HG03457 (cell line): Measurements from ENCODE around the gene B4GALT3.

ENCODE experiments used
- ATAC-seq: cut with Tn5 transposase; IDR thresholded peaks from one replicate; pipeline ENCODE4 v1.9.1; 2021; ENCODE audit warnings: moderate number of reproducible peaks; ENCODE audit not compliant: unreplicated experiment

B4GALT3 gene

GRCh38 chr1:161206411-161207140 is 29.3 kb upstream of the B4GALT3 start:
- ATAC-seq, result no peak

DNA sequence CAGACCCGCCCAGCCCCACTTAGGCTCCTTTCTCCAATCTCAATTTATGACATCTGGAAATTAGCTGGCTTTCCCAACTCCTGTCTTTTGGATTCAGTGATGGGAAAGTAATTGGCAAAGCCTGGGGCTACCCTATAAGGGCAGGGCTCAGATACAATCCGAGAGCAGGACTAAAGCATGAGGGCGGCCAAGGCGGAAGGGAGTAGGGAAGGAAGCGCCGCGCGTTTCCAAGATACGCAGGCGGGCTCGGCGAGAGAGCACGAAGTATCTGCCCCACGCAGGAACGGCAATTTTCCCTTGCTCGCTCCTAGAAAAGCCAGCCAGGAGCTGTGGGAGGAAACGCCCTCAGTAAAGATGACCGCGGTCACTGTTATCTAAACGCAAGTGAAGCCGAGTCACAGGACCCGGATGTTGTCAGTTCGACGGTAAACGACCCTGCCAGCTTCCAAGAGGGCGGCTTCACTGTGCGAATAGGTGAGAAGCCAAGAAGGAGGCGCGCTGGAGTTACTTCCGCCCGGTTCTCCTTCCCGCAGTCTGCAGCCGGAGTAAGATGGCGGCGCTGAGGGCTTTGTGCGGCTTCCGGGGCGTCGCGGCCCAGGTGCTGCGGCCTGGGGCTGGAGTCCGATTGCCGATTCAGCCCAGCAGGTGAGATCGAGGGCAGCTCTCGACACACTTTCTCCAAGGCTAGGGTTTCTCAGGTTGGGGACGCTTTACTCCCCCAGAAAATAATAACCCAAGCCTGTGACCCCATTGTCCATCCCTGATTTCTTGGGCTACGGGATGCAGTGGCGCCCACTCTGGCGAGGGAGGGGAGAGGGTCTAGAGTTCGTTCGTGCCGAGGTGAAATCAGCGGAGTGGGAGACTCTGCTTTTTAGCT is 24.8 kb upstream of the B4GALT3 start, which contains the start of gene NDUFS2:
TSS of gene NDUFS2 (plus strand) at position 532 of the 877 bp plus-strand sequence. CDS start at position 551, 19 bp downstream.
- peak; percentile 86 for ATAC-seq

DNA sequence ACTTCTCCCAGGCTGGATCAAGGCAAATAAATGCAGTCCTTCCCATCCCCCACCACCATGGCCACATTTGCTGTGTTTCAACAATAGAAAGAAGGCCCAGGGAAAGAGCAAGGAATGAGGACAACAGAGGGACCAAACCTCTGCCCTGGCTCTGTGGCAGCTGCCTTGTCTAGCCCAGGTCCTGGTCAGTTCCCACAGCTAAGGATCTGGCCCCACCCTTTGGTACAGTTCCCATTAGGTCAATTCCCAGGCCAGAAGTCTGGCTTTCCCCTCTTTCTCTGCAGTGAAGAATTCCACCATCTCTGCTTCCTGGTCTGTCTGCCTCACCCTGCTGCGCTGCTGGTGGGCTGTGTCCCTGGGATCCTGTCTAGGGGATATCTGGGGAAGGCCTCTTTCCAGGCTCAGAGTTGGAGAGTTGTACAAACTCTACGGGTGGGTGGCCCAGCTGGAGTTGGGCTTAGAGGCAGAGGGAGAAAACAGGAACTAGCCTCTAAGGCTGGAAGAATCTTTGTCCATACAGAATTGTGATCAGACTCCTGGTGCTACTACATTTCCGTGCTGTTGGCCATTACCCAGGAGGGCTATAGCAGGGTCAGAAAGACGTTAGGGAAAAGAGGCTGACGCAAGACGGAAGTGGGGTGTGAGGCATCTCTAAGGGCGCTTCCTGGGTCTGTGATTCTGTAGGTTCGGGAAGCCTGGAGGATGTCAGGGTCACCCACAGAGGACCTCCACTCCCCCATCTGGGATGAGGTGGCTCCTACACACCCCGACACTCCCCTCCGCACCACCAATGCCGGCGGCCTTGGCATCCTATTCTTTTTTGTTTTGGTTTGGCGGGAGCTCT is 23.9 kb upstream of the B4GALT3 start:
- no peak for ATAC-seq

DNA sequence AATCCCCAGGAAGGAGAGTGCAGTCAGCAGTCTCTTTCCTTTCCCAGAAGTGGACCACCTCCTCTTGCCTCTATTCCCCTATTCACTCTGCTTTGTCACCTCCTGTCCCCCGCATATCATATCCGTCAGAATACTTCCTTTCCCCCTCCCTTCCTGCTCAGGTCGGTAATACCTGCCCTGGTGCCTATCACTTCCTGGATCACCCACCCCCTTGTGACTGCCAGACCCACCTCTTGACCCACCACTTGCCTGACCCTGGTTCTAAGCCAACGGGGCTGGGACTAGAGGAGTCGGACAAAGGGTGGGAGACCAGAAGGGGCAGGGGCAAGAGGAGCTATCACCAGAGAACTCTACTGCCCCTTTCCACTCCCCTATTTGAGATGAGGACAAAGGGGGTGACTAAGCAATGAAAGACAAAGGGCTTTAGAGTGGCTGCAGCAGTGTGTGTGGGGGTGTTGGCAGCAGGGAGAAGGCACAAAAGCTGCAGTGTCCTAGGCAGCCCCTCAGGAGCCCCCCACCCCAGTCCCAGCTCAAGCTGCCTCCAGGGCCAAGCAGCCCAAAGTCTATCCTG is 23.2 kb upstream of the B4GALT3 start:
- ATAC-seq, result no peak

DNA sequence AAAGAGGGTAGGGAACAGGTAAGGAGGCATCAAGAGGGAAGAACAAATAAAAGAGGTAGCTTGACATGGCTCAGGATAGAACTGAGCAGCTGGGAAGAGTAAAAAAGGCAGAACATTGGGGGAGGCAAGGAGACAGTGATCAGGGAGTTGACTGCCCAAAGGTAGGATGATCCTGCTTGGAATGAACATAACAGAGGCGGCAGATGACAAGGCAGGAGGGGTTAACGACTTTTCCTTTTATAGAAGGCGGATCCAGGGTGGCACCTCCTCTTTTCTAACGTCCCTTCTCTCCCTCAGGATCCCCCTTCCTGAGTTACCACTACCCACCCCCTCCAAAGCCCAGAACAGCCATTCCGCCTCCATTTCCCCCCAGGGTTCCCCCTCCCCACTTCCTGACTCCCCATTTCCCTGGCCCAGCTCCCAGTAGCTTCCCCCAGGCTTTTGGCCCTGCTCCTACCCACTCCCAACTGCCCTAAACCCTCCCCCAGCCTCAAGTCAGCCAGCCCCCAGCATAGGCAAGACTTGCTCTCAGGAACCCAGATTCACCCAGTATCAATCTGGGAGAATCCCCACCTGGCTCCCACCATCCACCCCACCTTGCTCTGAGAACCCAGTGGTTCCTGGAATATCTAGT is 22.3 kb upstream of the B4GALT3 start:
- ATAC-seq, result no peak

DNA sequence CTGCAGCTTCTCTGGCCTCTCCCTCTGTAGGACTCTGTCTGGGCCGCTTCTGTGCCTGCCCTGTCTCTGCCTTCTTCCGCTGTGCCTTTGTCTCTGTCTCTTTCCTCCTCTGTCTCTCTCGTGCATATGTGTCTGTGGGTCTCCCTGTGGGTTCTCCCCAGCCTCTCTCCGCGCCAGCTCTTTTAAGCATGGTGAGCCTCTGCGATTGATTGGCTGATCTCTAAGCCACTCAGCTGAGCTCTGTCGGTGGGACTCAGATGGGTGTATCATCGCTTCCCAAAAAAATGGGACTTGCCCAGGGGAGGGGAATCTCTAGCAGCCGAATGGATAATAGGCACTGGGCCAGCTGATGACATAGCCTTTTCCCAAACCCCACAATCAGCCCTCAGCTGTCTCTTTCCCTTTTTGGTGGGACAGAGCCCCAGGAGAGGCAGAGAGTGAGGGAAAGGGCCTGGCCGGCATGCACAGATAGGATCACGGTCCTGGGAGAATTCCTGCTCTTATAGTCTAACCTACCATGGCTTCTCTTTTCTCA is 21.7 kb upstream of the B4GALT3 start, which contains the start of gene ADAMTS4:
TSS of gene ADAMTS4 (minus strand) at position 158 of the 535 bp plus-strand sequence. CDS start 427 bp downstream, outside the sequence.
- no peak for ATAC-seq

GRCh38 chr1:161198194-161198896 is 21.0 kb upstream of the B4GALT3 start:
- no peak for ATAC-seq

GRCh38 chr1:161197560-161198193 is 20.4 kb upstream of the B4GALT3 start:
- ATAC-seq, result no peak

GRCh38 chr1:161196521-161197451 is 19.5 kb upstream of the B4GALT3 start:
- no peak for ATAC-seq

- ATAC-seq, result no peak
Measured at GRCh38 chr1:161196111-161196510, 18.8 kb upstream of the B4GALT3 start.

- no peak for ATAC-seq
Measured at GRCh38 chr1:161195171-161195570, 17.9 kb upstream of the B4GALT3 start.

DNA sequence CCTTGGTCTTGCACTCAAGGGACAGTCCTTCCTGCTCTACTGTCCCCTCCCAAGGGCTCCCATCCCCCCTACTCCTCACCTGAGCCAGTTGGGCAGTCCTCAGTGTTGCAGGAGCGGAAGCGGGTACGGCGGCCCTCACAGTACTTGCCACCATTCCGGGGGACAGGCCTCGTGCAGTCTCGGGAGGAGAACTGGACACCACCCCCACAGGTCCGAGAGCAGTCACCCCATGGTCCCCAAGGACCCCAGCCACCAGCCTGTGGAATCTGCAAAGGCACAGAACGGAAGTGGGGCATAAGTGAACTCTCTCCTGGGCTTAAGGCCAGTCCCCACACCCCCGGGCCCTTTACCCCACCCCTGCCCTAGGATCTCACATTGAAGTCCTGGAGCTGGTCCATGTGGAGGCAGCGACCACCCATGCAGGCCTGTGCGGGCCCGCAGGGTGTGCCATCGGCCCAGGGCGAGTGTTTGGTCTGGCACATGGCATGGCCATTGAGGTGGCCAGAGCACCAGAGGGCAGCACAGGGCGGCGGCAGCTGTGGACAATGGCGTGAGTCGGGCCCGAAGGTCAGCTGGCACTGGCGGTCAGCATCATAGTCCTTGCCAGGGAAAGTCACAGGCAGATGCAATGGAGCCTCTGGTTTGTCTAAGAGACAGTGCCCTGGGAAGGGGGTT is 16.4 kb upstream of the B4GALT3 start:
- no peak for ATAC-seq

- no peak for ATAC-seq
Measured at GRCh38 chr1:161192476-161193465, 15.5 kb upstream of the B4GALT3 start.

DNA sequence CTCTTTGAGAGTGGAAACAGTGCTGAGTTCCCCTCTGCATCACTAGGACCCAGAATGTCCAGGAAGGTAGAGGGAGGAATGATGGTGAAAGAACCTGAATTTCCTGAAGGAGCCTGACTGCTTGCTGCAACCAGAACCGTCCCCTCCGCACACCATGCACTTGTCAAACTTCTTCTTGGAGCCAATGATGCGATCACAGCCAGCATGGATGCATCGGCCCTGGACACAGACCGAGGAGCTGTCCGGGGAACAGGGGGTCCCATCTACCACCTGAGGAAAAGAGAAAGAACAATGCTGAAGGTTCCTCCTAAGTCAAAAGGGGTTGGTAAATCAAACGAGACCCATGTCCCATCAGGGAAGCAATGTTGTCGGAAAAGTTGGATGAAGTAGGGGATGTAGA is 14.7 kb upstream of the B4GALT3 start:
- no peak for ATAC-seq

GRCh38 chr1:161190962-161191521 is 13.7 kb upstream of the B4GALT3 start:
- ATAC-seq, result no peak

DNA sequence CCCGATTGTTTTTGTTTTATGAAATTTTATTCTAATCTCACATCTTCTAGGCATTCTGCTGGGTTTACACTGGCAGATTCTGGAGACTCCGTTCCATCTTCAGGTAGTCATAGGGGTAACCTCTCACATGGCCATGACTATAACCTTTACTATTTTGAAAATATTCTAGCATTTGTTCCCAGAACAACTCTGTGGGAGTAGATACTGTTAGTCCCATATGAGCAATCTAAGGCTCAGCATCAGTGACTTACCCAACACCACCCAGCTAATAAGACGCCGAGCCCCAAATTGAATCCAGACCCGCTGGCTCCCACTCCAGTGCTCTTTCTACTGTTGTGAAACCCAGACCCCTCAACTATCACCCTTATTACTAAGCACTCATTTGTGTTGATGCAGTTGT is 11.7 kb upstream of the B4GALT3 start:
- ATAC-seq, result no peak
